ENCODE results near the gene SNX11. TPM values are rescaled to one million over a fixed set of nuclear protein-coding genes. Genes with fewer than 3 reads are reported as not detected.

SNX11 gene
- total and polyA plus RNA-seq, 2 donors (not counting 3 experiments of a cell fraction or from before 2014, with no cell fraction given): 23.4 to 26.2 TPM

DNA sequence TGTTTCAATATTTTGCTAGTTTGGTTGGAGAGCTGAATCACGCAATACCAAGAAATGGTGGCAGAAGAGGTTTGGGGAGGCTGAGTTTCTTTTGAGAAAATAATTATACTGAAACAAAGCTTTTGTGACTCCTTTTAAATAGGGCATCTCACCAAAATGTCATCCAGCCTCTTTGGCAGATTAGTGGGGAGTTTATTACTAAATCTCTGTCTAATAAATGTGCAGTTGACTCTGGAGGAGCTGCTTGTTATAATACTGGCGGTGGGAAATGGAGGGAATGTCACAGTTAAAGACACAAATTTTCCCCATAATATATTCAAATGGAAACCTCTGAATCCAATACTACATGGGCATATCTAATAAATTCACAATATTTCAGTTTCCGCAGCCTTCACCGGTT lies 44.7 kb downstream of the SNX11 start:
- H3K4me3 ChIP-seq (replicated peaks in 1 of 3; ENCODE audit: insufficient read depth in 1 of 3, low read depth in 1 of 3, low read length in 3 of 3): no peak overlapping the region
- BruUV-seq (replicated peaks): no TSS peak

DNA sequence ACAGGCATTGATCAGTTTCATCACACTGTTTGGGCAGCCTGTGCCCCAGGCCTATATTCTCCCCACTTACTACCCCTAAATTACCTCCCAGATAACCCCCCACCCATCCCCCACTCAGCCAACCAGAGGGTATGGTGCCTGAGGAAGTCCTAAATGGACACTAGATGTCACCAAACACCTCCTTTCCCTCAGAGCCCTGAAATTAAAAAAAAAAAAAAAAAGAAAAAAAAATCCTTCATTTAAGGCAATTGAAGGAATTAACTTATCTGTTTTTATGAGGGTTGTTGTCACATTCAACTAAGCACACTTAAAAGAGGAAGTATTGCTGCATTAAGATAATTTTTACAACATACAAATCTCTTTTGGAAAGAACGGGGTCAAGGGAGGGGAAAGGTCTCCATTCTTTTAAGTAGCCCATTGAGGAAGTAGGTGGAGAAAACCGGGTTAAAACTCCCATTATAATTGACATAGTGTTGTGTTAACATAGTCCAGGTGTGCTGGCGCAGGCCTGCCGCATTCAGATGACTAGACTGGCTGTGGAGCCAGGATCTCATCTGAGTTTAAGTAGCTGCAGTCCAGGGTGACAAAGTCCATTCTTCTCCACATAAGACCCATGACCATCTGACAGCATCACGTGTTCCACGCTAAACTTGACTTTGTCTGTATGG lies 46.3 kb downstream of the SNX11 start:
- TF ChIP-seq, protein P1, sequence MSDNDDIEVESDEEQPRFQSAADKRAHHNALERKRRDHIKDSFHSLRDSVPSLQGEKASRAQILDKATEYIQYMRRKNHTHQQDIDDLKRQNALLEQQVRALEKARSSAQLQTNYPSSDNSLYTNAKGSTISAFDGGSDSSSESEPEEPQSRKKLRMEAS (IDR thresholded peaks at IDR 0.05; ENCODE audit: insufficient read depth, insufficient read length): peak; percentile 23
- TF ChIP-seq EZH2 (IDR thresholded peaks at IDR 0.05; ENCODE audit: borderline replicate concordance, low read depth, low read length, severe bottlenecking): no peak
- TF ChIP-seq FOS (IDR thresholded peaks at IDR 0.05; ENCODE audit: borderline replicate concordance, insufficient read depth, low read length): no peak
- TF ChIP-seq POLR2A (IDR thresholded peaks at IDR 0.05; ENCODE audit: low read depth, low read length): no peak
- no peak for TF ChIP-seq GATA2 (IDR thresholded peaks at IDR 0.05; ENCODE audit: insufficient read depth, insufficient read length, low read depth, low read length)
- TF ChIP-seq POLR2AphosphoS5 (IDR thresholded peaks at IDR 0.05; ENCODE audit: insufficient read depth, low read depth, low read length): no peak
- TF ChIP-seq, protein P2, sequence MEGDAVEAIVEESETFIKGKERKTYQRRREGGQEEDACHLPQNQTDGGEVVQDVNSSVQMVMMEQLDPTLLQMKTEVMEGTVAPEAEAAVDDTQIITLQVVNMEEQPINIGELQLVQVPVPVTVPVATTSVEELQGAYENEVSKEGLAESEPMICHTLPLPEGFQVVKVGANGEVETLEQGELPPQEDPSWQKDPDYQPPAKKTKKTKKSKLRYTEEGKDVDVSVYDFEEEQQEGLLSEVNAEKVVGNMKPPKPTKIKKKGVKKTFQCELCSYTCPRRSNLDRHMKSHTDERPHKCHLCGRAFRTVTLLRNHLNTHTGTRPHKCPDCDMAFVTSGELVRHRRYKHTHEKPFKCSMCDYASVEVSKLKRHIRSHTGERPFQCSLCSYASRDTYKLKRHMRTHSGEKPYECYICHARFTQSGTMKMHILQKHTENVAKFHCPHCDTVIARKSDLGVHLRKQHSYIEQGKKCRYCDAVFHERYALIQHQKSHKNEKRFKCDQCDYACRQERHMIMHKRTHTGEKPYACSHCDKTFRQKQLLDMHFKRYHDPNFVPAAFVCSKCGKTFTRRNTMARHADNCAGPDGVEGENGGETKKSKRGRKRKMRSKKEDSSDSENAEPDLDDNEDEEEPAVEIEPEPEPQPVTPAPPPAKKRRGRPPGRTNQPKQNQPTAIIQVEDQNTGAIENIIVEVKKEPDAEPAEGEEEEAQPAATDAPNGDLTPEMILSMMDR (IDR thresholded peaks at IDR 0.05; ENCODE audit: extremely low read depth in 1 of 2, insufficient read depth in 1 of 2, low read depth in 1 of 2, low read length in 2 of 2): peak; percentile 31 to 38
- TF ChIP-seq JUN (IDR thresholded peaks at IDR 0.05; ENCODE audit: borderline replicate concordance, insufficient read depth, insufficient read length, low read depth): no peak
- TF ChIP-seq MYC (IDR thresholded peaks at IDR 0.05; ENCODE audit: low read depth, low read length): no peak
- Histone ChIP-seq H2AFZ (ENCODE audit: low read depth, low read length) (no peak overlapping the region), H3K79me2 (ENCODE audit: control insufficient read depth, insufficient read depth, low read length) (no peaks in the 10 kb centered on the region), H3K36me3 (ENCODE audit: control insufficient read depth in 2 of 2, extremely low read depth in 1 of 2, insufficient read depth in 2 of 2, low read length in 2 of 2) (no peaks in the 10 kb centered on the region), H3K4me2 (ENCODE audit: insufficient read depth, low read length) (no peak overlapping the region), H4K20me1 (replicated peaks; ENCODE audit: control insufficient read depth, extremely low read depth, insufficient read depth, low read length) (no peaks in the 10 kb centered on the region), H3K27ac (ENCODE audit: insufficient read depth, low read depth, low read length) (no peak overlapping the region), H3K9me1 (replicated peaks; ENCODE audit: control insufficient read depth, extremely low read depth, insufficient read depth, low read length) (no peaks in the 10 kb centered on the region), H3K27me3 (ENCODE audit: control insufficient read depth in 2 of 2, insufficient read depth in 2 of 2, low read length in 2 of 2) (peaks cover 26 to 36% of the 10 kb centered on the region in 2 experiments), H3K4me3 (replicated peaks in 1 of 3; ENCODE audit: insufficient read depth in 1 of 3, low read depth in 1 of 3, low read length in 3 of 3) (no peak overlapping the region), H3K4me1 (ENCODE audit: control insufficient read depth, extremely low read depth, insufficient read depth, low read length) (no peaks in the 10 kb centered on the region), H3K9ac (replicated peaks; ENCODE audit: extremely low read depth, insufficient read depth, low read length) (no peak overlapping the region), H3K9me3 (replicated peaks; ENCODE audit: control insufficient read depth, insufficient read depth, low read length) (no peaks in the 10 kb centered on the region)
- POLR2A ChIA-PET: no interaction called here
- no TSS peak for BruUV-seq (replicated peaks)
- DNase-seq (ENCODE audit: low read depth, low spot score): peak; percentile 52
- intact Hi-C loops (cut with micrococcal nuclease) (loop anchor here (5.0 kb wide), 1 partner anchor 463 kb away; the partner anchor contains the start of gene HOXB8), dilution Hi-C loops (cut with MboI; ENCODE audit: extremely low pct_ligation_motif_present, low sequenced_read_pairs) (no loop called here)
- CTCF ChIA-PET: interaction anchor here (1.0 to 1.8 kb wide), 7 partner anchors 62 to 637 kb away, joined by 3 to 6 read pairs (median 4); partner anchors contain the start of gene HOXB8
- no peak for FAIRE-seq

More for the DNA sequence above, 44.7 kb downstream of the SNX11 start:
- FAIRE-seq (no peak), DNase-seq (ENCODE audit: low read depth, low spot score) (no peak)
- TF ChIP-seq, protein P1 (IDR thresholded peaks at IDR 0.05; ENCODE audit: insufficient read depth, insufficient read length): no peak
- TF ChIP-seq POLR2A (IDR thresholded peaks at IDR 0.05; ENCODE audit: low read depth, low read length): no peak
- no peak for TF ChIP-seq POLR2AphosphoS5 (IDR thresholded peaks at IDR 0.05; ENCODE audit: insufficient read depth, low read depth, low read length)
- no peak for TF ChIP-seq MYC (IDR thresholded peaks at IDR 0.05; ENCODE audit: low read depth, low read length)
- TF ChIP-seq EZH2 (IDR thresholded peaks at IDR 0.05; ENCODE audit: borderline replicate concordance, low read depth, low read length, severe bottlenecking): no peak
- H4K20me1 ChIP-seq (replicated peaks; ENCODE audit: control insufficient read depth, extremely low read depth, insufficient read depth, low read length): no peaks in the 10 kb centered on the region
- intact Hi-C loops (cut with micrococcal nuclease) (loop anchor here (5.0 kb wide), 1 partner anchor 465 kb away; the partner anchor contains the start of gene HOXB8), dilution Hi-C loops (cut with MboI; ENCODE audit: extremely low pct_ligation_motif_present, low sequenced_read_pairs) (no loop called here)
- no peaks in the 10 kb centered on the region for H3K79me2 ChIP-seq (ENCODE audit: control insufficient read depth, insufficient read depth, low read length)
- H3K9ac ChIP-seq (replicated peaks; ENCODE audit: extremely low read depth, insufficient read depth, low read length): no peak overlapping the region
- POLR2A ChIA-PET: no interaction called here
- H2AFZ ChIP-seq (ENCODE audit: low read depth, low read length): no peak overlapping the region
- H3K27ac ChIP-seq (ENCODE audit: insufficient read depth, low read depth, low read length): no peak overlapping the region
- H3K9me3 ChIP-seq (replicated peaks; ENCODE audit: control insufficient read depth, insufficient read depth, low read length): no peaks in the 10 kb centered on the region
- no peaks in the 10 kb centered on the region for H3K36me3 ChIP-seq (ENCODE audit: control insufficient read depth in 2 of 2, extremely low read depth in 1 of 2, insufficient read depth in 2 of 2, low read length in 2 of 2)
- no peaks in the 10 kb centered on the region for H3K9me1 ChIP-seq (replicated peaks; ENCODE audit: control insufficient read depth, extremely low read depth, insufficient read depth, low read length)
- H3K27me3 ChIP-seq (ENCODE audit: control insufficient read depth in 2 of 2, insufficient read depth in 2 of 2, low read length in 2 of 2): peaks cover 37 to 42% of the 10 kb centered on the region in 2 experiments
- CTCF ChIA-PET: interaction anchor here (1.1 to 1.6 kb wide), 4 partner anchors 10 to 462 kb away, joined by 3 to 5 read pairs (median 4); no protein-coding TSS in a partner anchor
- H3K4me1 ChIP-seq (ENCODE audit: control insufficient read depth, extremely low read depth, insufficient read depth, low read length): no peaks in the 10 kb centered on the region
- no peak overlapping the region for H3K4me2 ChIP-seq (ENCODE audit: insufficient read depth, low read length)

Measured in endothelial cell of umbilical vein (primary cell).